ENCODE results near the gene PTPN2.

DNA sequence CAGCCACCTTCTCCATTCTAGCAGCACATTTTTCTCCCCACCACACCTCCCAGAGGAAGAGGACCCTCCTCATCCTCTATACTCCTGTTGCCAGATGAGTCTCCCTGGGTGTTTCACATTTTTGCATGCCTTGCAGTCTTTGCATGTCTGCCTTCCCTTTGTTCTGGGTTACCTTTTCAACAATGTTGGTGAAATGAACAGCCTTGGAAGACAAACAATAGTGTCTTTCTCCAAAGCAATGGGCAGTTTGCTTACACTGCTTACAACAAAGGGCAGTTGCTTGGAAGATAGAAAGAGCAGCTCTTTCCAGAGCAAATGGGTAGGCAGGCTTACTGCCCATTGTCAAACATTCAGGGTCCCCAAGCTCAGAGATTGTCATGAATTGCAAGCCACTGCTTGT, 49.3 kb upstream of the PTPN2 start:
- TF ChIP-seq, protein P1, sequence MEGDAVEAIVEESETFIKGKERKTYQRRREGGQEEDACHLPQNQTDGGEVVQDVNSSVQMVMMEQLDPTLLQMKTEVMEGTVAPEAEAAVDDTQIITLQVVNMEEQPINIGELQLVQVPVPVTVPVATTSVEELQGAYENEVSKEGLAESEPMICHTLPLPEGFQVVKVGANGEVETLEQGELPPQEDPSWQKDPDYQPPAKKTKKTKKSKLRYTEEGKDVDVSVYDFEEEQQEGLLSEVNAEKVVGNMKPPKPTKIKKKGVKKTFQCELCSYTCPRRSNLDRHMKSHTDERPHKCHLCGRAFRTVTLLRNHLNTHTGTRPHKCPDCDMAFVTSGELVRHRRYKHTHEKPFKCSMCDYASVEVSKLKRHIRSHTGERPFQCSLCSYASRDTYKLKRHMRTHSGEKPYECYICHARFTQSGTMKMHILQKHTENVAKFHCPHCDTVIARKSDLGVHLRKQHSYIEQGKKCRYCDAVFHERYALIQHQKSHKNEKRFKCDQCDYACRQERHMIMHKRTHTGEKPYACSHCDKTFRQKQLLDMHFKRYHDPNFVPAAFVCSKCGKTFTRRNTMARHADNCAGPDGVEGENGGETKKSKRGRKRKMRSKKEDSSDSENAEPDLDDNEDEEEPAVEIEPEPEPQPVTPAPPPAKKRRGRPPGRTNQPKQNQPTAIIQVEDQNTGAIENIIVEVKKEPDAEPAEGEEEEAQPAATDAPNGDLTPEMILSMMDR (tag by site-specific recombination; IDR thresholded peaks at IDR 0.05): no peak
- TF ChIP-seq, protein P2, sequence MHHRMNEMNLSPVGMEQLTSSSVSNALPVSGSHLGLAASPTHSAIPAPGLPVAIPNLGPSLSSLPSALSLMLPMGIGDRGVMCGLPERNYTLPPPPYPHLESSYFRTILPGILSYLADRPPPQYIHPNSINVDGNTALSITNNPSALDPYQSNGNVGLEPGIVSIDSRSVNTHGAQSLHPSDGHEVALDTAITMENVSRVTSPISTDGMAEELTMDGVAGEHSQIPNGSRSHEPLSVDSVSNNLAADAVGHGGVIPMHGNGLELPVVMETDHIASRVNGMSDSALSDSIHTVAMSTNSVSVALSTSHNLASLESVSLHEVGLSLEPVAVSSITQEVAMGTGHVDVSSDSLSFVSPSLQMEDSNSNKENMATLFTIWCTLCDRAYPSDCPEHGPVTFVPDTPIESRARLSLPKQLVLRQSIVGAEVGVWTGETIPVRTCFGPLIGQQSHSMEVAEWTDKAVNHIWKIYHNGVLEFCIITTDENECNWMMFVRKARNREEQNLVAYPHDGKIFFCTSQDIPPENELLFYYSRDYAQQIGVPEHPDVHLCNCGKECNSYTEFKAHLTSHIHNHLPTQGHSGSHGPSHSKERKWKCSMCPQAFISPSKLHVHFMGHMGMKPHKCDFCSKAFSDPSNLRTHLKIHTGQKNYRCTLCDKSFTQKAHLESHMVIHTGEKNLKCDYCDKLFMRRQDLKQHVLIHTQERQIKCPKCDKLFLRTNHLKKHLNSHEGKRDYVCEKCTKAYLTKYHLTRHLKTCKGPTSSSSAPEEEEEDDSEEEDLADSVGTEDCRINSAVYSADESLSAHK (tag by site-specific recombination; IDR thresholded peaks at IDR 0.05): no peak
- TF ChIP-seq KLF1 (tag by site-specific recombination; IDR thresholded peaks at IDR 0.05) (no peak), ZNF544 (tag by site-specific recombination; IDR thresholded peaks at IDR 0.05) (no peak), KLF8 (tag by site-specific recombination; IDR thresholded peaks at IDR 0.05) (no peak), ZFP69B (tag by site-specific recombination; IDR thresholded peaks at IDR 0.05) (no peak), ZNF274 (IDR thresholded peaks at IDR 0.05; ENCODE audit: low read length) (no peak), ZNF274 (tag by site-specific recombination; IDR thresholded peaks at IDR 0.05; ENCODE audit: borderline replicate concordance) (no peak), ZNF16 (tag by site-specific recombination; IDR thresholded peaks at IDR 0.05; ENCODE audit: low read depth) (no peak)
- TF ChIP-seq, protein P3, sequence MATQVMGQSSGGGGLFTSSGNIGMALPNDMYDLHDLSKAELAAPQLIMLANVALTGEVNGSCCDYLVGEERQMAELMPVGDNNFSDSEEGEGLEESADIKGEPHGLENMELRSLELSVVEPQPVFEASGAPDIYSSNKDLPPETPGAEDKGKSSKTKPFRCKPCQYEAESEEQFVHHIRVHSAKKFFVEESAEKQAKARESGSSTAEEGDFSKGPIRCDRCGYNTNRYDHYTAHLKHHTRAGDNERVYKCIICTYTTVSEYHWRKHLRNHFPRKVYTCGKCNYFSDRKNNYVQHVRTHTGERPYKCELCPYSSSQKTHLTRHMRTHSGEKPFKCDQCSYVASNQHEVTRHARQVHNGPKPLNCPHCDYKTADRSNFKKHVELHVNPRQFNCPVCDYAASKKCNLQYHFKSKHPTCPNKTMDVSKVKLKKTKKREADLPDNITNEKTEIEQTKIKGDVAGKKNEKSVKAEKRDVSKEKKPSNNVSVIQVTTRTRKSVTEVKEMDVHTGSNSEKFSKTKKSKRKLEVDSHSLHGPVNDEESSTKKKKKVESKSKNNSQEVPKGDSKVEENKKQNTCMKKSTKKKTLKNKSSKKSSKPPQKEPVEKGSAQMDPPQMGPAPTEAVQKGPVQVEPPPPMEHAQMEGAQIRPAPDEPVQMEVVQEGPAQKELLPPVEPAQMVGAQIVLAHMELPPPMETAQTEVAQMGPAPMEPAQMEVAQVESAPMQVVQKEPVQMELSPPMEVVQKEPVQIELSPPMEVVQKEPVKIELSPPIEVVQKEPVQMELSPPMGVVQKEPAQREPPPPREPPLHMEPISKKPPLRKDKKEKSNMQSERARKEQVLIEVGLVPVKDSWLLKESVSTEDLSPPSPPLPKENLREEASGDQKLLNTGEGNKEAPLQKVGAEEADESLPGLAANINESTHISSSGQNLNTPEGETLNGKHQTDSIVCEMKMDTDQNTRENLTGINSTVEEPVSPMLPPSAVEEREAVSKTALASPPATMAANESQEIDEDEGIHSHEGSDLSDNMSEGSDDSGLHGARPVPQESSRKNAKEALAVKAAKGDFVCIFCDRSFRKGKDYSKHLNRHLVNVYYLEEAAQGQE (tag by site-specific recombination; IDR thresholded peaks at IDR 0.05): no peak
- TF ChIP-seq, protein P4, sequence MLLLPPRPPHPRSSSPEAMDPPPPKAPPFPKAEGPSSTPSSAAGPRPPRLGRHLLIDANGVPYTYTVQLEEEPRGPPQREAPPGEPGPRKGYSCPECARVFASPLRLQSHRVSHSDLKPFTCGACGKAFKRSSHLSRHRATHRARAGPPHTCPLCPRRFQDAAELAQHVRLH (tag by site-specific recombination; IDR thresholded peaks at IDR 0.05): no peak
